Fibroblast of gingiva (primary cell): ENCODE data around the gene CDK5RAP1.

Experiments
- DNase-seq: peaks from one replicate; pipeline ENCODE4 v3.0.0-alpha.2; 2011; ENCODE audit warnings: low read depth

Gene CDK5RAP1

DNA sequence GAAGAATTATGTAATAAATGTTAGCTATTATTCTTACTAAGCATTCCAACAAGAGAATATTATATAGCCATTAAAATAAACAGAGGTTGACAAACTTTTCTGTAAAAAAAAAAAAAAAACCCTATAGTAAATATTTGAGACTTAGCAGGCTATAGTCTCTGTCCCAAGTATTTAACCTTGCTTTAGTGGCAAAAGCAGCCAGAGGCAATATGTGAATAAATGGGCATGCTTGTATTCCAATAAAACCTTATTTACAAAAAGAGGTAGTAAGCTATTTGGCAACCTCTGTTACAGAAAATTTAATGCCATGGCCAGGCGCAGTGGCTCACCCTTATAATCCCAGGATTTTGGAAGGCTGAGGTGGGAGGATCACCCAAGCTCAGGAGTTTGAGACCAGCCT is 14.6 kb downstream of the CDK5RAP1 start:
- no peak for DNase-seq

DNA sequence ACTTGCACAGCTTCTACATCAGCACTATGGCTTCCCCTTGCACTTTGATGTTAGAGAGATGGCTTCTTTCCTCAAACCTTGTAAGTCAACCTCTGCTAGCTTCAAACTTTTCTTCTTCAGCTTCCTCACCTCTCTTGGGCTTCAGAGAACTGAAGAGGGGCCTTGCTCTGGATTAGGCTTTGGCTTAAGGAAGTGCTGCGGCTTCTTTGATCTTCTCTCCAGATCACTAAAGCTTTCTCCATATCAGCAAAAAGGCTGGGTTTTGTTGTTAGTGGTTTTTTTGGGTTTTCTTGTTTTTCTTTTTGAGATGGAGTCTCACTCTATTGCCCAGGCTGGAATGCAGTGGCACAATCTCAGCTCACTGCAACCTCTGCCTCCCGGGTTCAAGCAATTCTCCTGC is 24.0 kb downstream of the CDK5RAP1 start:
- DNase-seq: no peak

DNA sequence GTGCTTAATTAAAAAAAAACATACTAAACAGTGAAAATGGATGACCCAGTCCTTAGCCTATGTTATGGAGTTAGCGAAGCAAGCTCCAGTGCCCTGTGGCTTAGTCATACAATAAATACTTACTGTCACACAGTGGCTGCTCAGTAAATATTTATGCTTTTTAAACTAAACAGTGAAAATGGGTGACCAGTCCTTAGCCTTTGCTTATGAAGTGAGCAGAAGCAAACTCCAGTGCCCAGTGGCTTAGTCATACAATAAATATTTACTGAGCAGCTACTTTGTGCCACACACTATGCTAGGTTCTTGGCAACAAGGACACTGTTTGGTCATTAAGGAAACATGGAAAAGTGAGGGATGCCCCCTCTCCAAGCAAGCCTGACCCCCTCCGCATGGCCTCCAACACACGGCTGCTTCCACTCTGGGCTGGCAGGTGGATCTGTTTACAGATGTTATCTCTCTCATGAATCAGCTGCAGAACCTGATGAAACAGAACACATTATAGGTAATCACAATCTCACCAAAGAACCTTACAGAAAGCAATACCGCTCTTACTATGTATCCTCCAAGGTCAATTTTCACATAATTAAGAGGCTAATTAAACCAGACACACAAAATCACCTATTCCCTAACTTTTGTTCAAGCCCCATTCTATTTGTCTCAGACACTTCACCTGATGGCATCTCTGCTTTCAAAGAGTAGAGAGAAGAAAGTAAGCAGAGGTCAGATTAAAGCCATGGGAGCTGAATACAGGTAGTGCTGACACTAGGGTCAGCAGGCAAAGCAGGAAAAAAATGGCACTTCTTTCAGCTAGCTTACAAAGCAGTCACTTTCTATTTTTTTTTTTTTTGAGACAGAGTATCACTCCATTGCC is 27.3 kb downstream of the CDK5RAP1 start:
- peak; percentile 78 for DNase-seq

DNA sequence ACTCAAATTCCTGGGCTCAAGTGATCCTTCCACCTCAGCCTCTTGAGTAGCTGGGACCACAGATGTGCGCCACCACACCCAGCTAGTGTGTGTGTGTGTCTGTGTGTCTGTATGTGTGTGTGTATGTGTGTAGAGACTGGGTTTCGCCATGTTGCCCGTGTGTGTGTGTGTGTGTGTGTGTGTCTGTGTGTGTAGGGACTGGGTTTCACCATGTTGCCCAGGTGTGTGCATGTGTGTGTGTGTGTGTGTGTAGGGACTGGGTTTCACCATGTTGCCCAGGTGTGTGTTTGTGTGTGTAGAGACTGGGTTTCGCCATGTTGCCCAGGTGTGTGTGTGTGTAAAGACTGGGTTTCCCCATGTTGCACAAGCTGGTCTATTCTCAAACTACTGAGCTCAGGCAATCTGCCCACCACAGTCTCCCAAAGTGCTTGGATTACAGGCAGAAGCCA is 28.3 kb downstream of the CDK5RAP1 start:
- DNase-seq: peak; percentile 55

DNA sequence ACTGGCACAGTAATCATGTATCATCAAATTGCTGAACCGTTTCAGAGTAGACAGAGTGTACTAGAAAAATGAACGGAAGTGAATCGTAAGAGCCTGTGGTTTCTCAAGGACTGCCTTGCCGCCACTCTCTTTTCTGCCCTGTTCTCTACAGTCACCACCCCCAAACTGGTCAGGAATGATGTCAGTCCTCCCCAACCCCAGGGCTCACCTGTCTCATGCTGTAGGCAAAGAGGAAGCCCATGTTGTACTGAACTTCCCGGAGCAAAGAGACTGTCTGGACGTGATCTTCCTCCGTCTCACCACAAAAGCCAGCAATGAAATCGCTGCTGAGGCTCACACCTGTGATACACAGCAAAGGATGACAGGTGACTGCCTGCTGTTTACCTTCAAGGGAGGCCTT is 31.0 kb downstream of the CDK5RAP1 start:
- DNase-seq: no peak

DNA sequence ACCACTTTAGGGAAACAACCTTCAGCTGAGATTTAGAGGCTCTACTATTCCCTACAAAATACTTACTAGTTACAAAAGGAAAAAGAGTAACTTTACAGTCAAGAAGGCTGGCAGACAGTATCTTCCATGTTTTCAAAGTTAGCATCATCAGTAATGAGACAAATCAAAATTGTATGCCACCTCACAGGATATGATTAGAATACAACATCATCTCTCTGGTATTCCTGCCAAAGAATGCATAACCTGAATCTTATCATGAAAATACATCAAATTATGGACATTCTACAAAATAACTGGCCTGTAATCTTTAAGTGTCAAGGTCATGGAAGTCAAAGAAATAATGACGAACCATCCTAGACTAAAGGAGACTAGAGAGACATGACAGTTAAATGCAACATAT is 38.4 kb downstream of the CDK5RAP1 start:
- DNase-seq: no peak

DNA sequence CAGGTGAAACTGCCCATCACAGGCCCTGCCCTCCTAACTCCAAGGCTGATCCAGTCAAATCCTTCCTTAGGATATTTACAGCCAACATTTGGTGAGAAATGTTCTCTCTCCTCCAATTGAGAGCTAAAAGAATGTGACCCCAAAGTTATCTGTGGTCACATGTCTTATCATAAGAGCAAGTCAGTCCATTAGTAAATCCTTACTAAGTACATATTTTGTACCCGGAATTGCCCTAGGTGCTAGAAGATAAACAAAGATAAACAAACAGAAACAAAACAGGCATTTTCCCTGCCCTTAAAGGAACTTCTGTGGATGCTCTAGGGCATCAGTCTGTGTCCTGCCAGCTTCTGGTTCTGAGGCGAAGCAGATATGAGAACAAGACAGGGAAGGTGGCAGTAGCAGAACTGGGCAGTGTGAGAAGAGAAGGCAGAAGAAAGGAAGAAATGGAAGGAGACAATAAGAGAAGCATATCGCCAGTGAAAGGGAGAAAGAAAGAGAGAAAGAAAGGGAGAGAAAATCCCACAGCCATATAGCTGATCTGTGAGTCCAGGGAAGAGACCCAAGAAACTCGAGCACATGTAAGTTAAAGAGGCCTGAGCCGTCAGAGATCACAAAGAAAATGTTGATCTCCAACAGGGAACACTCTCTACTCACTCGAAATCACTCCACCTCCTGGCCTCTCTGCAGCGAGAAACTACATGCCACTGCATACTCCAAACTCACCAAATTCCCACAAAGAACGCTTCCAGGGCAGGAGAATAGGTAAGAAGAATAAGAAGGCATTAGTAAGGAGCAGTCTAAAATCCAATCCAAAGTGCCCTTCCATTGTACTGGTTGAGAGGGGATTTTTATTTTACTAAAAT is 41.7 kb downstream of the CDK5RAP1 start:
- no peak for DNase-seq

DNA sequence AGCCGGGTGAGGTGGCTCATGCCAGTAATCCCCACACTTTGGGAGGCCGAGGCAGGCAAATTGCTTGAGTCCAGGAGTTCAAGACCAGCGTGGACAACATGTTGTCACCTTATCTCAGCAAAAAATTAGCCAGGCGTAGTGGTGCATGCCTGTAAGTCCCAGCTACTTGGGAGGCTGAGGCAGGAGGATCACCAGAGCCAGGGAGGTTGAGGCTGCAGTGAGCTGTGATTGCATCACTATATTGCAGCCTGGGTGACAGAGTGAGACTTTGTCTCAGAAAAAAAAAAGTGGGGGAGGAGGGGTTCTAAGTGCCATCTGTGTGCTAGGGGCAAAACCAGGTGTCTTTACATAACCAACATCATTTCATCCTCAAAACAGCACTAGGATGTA is 48.3 kb downstream of the CDK5RAP1 start:
- DNase-seq: no peak

DNA sequence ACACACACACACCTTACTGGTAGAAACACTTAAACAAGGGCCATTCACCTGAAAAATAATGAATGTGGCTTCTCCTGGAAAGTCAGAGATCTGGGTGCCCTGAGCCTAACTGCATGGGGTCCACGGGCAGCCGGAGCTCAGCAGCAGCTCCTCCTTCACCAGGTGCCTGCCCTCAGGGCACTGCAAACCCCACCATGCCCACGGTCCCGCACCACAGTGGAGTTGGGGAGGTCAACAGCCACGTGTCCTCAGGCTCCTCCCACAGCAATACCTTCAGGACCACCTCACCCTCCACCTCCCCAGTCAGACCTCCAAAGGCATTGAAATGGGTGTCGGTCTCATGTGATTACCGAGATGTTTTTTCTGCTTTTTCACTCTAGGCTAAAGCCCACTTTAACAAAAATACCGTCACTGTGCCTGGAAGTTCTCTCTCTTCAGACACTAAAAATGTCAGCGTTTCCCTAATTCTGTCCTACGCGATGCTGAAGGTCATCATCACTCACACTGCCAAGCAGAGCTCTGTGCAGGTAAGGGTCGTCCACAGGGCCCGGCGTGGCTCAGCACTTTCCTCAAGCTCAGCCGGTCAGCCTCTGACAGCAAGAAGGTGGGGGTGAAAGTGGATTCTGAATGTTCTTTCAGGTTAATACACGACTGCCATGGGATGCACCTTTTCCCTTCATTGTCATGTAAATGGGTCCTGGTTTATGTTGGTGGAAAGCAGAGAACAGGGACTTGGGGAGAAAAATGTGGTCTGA is 48.9 kb downstream of the CDK5RAP1 start:
- DNase-seq: no peak

DNA sequence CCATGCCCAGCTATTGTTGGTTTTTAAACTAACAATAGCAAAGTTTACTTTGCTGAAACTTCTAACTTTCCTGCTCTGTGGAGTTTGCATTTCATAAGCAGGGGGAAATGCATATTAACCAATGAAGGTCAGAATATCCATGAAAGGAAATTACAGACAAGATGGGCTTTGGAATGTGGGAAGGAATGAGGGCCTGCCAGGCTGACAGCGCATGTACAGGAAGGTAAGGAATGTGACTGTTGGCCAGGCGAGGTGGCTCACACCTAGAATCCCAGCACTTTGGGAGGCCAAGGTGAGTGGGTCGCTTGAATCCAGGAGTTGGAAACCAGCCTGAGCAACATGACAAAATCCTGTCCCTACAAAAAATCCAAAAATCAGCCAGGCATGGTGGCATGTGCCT is 49.6 kb downstream of the CDK5RAP1 start:
- no peak for DNase-seq

DNA sequence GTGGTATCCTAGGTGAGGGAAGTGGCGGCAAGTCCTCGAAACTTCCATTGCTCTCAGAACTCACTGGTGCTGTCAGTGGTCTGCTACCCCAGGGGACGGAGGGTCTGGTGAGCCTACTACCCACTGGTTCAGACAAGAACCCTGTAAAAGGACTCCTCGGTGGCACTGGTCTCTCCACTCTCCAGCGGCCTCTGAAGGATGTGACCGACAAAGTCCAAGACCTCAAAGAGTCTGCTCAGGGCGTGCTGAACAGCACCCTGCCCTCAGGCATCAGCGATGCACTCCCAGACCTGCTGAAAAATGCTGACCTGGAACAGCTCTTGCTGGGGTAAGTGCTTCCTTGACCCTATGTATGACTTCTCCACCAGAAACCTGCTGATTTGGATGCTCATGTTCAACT is 51.8 kb downstream of the CDK5RAP1 start:
- DNase-seq: no peak

DNA sequence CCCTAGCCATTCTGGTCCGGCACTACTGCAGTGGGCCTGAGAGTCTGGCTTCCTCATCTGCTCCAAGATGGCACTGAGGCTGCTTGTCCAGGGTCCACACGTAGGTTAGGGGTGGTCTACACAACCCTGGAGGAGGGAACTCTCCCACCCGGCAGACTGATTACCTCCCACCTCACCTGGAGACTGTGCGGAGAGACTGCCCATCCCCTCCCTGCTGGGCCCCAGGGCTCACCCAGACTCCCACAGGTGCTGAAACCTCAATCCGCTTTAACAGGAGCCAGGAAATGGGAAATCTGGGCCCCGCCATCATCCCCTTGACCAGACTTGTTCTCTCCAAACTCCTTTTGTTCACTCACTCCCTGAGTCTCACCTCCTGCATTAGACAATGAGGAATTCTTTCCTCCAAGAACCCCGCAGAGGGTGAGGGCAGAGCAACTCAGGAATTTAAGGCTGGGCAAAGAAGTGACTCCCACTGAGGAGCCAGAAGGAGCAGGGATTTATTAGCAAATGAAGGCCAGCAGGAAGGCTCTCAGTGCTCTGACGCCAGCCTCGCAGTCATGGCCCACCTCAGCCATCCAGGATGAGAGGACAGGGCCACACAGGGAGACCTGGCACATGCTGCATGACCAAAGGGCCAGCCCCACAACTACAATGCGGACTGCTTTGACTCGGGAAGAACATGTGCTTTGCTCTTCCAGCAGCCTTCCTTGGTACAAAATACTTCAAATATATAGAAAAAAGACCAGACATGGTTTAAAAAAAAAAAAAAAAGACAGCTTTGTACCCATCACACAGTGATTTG is 53.0 kb downstream of the CDK5RAP1 start:
- no peak for DNase-seq

DNA sequence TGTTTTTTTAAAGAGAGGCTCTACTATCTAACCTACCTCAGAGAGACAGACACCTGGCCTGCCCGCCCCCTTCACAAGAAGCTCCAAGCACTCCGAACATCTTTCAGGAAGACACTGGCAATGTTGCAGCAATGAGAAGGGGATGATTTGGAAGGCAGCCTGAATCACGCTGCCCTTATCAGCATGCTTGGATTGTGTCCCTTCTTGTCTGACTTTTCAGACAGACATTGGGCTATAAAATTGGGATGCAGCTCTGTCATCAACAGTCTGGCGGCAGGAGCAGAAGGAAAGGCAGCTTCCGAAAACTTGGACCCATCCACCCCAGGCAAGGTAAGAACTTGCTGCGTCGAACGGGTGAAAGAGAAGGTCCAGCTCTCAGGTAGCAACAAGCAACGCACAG is 56.0 kb downstream of the CDK5RAP1 start:
- no peak for DNase-seq

DNA sequence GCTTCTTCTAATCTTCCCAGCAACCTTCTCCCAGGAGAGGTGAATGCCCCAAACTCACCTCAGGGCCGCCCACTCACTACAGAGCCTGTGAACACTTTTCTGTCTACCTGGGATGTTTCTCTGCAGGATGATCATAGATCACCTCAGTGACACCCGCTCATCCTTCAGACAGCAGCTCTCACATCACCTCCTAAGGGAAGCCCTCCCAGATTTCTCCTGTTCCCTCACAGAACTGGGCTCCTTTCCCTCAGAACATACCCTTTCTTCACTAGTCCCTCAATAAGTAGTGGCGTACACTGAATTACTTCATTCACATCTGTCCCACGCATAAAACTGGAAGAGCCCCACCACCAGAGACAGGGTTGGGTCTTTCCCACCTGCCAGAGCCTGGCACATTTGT is 57.8 kb downstream of the CDK5RAP1 start:
- DNase-seq: no peak

DNA sequence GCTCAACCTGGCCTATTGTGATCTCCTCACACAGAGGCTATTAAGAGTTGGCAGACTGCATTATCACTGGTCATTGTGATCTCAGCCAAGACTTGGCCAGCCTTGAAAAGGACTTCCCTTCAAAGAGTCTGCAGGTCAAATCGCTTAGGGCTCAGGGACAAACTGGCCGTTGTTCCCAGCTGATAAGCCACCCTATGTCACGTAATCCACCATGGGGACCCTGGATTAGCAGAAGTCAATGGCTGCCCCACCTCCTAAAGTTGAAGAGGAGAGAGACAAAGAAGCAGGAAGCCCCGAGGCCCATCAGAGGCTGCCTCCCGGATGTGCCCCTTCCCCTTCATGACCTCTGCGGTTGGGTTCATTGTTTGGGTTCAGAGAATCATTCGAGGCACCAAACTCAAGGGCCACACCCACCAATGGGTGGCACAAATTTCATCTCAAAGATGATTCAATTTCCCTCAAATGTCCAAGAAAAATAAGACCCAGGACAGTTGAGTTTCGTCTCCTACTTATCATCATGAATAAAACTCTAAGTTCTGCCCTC is 61.7 kb downstream of the CDK5RAP1 start:
- no peak for DNase-seq

DNA sequence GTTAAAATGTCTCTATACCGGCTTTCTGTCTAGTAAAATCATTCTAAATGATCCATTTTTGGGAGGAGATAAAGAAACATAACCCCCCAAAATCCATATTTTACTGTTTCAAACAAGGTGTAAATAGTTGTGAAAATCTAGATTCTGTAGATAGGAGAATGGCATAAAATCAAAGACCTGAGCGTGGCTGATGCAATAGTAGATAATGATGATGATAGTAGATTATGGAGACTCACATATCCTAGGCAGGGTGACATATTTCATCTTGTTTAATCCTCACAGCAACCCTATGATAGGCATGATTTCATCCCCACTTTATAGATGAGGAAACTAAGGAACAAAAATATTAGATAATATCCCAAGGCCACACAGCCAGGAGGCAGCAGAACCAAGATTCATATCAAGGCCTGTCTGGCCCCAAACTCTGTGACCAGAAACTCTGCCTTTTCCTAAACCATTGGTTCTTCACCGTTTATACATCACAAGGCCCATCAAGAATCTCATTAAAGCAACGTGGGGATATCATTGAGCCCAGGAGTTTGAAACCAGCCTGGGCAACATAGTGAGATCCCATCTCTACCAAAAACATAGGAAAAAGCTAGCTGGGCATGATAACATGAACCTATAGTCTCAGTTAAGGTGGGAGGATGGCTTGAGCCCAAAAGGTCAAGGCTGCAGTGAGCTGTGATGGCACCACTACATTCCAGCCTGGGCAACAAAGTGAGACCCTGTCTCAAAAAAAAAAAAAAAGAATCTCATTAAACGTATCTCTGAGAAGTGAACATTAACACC is 62.7 kb downstream of the CDK5RAP1 start:
- DNase-seq: no peak

DNA sequence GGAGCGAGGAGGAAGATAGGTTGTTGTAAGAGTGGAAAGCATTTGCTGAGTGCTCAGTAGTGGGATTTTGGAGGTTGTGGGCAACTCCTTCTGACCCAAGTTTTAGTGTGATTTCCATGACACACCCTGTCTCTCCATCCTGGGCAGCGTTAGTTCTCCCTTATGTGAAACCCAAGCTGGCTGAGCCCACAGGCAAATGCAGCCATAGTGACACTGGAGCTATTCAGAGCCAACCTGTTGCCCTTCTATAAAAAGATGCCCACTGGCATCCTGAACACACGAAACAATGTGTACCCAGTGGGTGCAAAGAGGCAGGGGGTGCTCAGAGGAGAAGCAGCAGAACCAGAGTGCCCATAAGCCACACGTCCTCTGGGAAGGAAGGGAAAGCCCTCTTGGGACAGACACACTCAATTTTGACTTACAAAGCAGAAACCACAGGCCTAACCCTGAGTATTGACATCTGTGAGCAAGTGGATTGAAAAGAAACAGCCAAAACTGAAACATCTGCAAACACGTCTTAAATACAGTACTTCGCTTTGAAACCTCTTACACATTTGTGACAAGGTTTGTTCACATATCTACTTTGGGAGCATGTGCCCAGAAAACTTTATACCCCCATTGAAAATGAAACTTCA is 63.7 kb downstream of the CDK5RAP1 start:
- no peak for DNase-seq

DNA sequence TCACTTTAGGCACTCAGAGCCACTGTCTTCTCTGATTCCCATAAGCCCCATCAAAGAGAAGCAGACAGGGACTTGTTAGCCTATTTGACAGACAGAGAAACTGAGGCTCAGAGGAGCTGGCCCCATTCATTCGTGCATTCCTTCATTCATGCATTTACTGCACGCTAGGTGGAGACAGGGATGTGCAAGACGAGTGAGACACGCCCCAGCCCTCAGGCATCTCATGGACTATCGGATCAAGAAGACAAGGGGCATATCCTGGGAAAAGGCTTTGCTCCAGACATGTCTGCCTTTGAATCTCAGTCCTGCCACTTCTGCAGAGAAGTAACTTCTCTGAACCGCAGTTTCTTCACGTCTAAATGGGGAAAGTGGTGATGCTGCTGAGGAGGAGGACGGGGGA is 64.2 kb downstream of the CDK5RAP1 start:
- DNase-seq: no peak

DNA sequence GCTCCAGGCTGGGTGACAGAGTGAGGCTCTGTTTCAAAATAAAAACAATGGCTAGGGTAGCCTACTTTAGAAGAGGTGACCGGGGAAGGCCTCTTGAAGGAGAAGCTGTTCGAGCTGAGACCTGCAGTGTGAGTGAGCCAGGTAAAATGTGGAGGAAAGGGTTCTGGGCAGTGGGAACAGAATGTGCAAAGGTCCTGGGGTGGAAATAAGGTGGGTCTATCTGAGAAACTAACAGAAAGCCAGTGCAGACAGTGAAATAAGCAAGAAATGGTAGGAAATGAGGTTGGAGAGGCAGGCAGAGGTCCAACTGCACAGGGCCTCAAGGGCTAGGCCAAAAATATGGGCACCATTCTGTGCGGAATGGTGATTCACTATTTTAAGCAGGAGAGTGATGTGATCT is 64.9 kb downstream of the CDK5RAP1 start:
- no peak for DNase-seq

DNA sequence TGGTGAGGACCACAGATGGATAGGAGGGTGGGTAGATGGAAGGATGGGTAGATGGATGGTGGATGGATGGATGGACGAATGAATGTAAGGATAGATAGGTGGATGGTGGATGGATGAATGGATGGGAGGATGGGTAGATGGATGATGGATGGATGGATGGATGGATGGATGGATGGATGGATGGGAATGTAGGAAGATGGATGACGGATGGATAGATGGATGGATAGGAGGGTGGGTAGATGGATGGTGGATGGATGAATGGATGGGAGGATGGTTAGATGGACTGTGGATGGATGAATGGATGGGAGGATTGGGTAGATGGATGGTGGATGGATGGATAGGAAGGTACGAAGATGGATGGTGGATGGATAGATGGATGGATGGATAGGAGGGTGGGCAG is 67.2 kb downstream of the CDK5RAP1 start:
- DNase-seq: no peak
